ENCODE results near the gene TMEM201.
"Not testable (repeated sequence)": the region's sequence is repeated elsewhere in the genome, so short reads cannot be mapped to it uniquely, and the experiment has no call there.

Gene TMEM201

DNA sequence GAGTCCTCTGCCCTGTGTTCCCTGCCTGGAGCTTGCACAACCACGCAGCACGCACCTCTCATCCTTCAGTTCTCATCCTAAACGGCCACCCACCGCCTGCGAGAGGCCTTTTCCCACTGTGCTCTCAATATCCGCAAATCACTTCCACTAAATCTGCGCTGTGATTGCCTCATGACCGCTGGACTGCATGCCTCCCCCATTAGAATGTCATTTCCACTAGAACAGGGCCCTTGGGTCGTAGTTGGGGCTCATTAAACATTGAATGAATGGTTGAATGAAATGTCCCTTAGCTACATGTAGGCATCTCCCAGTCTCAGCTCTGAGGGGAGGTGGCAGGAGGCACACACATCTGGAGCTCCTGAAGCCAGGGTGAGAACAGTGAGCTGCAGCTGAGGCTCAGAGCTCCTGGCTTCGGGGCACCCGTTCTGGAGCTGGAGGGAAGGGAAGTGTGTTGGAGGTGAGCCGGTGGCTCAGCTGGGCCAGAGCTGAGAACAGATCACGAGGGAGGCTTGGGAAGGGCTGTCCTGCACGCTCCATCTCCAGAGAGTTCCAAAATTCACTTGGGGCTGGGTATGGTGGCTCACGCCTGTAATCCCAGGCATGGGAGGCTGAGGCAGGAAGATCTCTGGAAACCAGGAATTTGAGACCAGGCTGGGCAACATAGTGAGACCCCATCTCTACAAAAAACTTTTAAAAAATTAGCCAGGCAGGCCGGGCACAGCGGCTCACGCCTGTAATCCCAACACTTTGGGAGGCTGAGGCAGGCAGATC, 30.4 kb downstream of the TMEM201 start:
- DNase-seq (ENCODE audit: low read depth in 2 of 3, low spot score in 1 of 3) = no peak

GRCh38 chr1:9621032-9621431, 32.3 kb downstream of the TMEM201 start:
- DNase-seq (ENCODE audit: low read depth in 2 of 3, low spot score in 1 of 3) = no peak

DNA sequence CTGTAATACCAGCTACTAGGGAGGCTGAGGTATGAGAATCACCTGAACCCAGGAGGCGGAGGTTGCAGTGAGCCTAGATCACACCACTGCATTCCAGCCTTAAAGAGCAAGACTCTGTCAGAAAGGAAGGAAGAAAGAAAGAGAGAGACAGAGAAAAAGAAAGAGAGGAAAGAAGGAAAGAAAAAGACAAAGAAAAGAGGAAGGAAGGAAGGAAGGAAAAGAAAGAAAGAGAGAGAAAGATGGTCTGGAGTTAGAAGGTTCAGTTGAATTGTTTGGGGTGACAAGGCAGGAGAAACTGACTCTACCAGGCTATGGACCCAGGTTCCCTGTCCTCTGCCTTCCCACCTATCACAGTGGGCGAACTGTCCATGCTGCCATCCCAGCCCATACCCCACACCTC, 35.4 kb downstream of the TMEM201 start:
- no peak for DNase-seq (ENCODE audit: low read depth in 2 of 3, low spot score in 1 of 3)

GRCh38 chr1:9625030-9625429, 36.3 kb downstream of the TMEM201 start:
- DNase-seq (ENCODE audit: low read depth in 2 of 3, low spot score in 1 of 3) = not testable (repeated sequence)

DNA sequence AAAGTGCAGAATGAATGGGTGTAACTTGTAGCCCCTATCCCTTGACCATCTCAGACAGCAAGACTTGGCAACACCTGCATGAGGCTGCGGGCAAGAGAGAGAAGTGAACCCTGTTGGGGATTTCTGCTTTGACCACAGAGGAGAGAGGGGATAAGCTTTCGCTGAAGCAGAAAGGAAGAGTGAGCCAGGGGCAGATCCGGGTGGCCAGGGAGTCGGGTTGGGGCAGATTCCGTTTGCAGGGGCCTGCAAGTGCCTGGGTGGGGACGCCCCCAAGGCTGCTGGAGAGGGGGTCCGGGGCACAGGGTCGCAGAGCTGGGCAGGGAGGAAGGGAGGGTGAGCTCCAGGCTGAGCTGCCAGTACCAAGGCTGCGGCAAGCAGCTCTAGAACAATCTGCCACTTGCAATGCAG, 37.5 kb downstream of the TMEM201 start:
- no peak for DNase-seq (ENCODE audit: low read depth in 2 of 3, low spot score in 1 of 3)

DNA sequence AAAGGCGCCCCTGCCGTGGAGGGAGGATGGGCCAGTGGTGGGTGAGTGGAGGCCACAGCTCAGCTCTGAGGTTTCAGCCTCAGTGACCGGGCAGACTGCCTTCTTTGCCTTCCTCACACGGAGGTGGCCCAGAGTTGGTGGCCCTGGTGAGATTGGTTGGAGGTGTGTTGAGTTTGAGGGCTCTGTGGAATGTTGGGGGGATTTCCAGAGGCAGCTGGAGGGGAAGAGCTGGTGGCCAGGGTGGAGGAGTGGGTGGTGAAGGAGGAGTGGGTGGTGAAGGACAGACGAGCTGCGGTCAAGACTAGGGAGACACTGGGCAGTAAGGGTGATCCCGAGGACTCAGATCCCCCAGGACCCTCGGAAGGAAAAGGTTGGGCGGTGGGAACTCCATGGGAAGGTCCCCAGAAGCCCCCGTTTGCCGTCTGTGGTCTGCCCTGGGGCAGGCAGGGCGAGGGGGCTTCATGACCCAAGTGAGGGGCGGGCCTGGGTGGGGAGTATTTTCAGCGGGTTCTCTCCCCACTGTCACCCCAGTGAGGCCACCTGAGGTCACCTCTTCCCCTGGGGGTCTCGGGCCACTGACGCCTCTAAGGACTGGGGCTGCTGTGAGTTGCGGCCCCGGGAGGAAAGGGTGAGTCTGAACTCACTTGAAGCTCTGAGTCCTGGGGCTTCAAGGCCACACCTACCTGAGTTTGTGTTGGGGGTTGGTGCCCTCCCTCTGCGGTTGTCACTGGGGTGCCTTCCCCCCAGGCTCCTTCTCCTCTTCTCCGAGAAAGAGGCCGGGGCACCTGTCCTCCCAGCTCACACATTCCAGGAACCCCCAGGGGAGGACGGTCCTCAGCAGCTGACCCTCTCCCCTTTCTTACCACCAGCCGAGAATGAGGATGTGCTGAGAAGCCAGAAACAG, 40.1 kb downstream of the TMEM201 start:
- DNase-seq (ENCODE audit: low read depth in 2 of 3, low spot score in 1 of 3) = peak; percentile 57 to 68 (median 60)

- peak; percentile 61 to 72 (median 65) for DNase-seq (ENCODE audit: low read depth in 2 of 3, low spot score in 1 of 3)
Measured at GRCh38 chr1:9629445-9630201, 40.9 kb downstream of the TMEM201 start.

- DNase-seq (ENCODE audit: low read depth in 2 of 3, low spot score in 1 of 3) = peak in 1 of 3 donors; percentile 8
Measured at GRCh38 chr1:9630331-9631111, 41.8 kb downstream of the TMEM201 start.

- no peak for DNase-seq (ENCODE audit: low read depth in 2 of 3, low spot score in 1 of 3)
Measured at GRCh38 chr1:9631613-9632012, 42.9 kb downstream of the TMEM201 start.

GRCh38 chr1:9633493-9633892, 44.8 kb downstream of the TMEM201 start:
- no peak for DNase-seq (ENCODE audit: low read depth in 2 of 3, low spot score in 1 of 3)

DNA sequence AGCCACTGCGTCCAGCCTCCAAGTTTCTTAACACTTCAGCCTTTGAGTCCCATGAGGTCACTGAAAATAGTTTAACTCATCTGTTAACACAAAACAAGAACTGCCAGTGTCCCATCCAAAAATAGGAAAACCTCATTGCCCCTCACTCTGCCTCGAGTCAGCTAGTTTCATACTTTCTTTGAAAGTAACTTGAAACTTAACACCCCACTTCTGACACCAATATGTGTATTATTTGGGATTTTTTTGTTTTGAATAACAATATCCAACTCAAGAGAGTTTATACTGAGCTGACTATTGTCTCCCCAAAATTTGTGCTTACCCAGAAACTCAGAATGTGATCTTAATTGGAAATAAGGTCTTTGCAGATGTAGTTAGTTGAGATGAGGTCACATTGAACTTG, 45.9 kb downstream of the TMEM201 start:
- no peak for DNase-seq (ENCODE audit: low read depth in 2 of 3, low spot score in 1 of 3)

DNA sequence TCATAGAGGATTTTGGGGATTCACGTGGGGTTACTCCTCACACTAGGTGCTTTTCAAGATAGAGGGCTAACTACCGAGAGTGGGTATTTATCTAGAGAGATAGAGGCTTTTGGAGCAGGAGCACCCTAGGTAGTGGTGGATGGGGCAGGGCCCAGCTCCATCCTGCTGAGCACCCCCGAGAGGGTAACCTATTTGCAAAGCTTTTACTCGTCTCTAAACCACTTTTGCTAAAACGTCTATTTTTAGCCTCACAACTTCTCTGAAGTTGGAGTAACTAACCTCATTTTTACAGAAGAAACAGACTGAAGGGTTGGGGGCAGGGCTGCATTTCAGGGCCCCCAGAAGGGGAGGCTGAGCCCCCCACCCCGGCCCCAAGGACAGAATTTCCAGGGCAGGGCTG, 50.5 kb downstream of the TMEM201 start:
- no peak for DNase-seq (ENCODE audit: low read depth in 2 of 3, low spot score in 1 of 3)

DNA sequence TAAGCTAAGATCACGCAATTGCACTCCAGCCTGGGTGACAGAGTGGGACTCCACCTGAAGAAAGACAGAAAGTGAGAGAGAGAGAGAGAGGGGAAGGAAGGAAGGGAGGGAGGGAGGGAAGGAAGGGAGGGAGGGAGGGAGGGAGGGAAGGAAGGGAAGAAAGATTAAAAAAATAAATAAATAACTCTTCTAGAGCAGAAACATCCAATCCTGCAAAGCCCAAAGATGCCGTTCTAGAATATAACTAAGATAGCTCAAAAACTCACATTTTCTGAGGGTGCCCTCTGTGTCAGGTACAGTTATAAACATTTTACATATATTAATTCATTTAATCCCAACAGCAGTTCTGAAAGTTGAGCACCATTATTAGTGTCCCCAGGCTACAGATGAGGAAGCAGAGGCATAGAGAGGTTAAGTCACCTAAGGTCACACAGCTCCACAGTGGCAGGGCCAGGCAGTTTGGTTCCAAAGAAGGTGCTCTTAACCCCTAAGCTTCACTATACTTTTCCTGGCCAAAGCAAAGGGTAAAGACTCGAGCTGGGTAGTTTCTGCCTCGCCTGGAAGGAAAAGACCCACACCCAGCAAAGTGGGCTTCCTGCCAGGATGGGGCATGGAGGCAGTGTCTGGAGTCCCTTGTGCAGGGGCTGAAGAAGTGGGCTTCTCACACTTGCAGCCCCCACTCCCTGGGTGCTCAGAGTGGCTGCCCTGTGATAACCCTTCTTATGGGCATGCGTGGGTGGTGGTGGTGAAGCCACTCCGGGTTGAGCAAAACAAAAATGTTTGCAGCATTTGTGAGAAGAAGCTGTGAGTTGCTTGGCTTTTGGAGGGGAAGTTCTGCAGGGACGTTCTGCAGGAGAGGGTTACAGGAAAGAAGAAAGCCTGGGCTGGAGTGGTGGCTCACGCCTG, 54.9 kb downstream of the TMEM201 start:
- no peak for DNase-seq (ENCODE audit: low read depth in 2 of 3, low spot score in 1 of 3)

- no peak for DNase-seq (ENCODE audit: low read depth in 2 of 3, low spot score in 1 of 3)
Measured at GRCh38 chr1:9646037-9646436, 57.3 kb downstream of the TMEM201 start.

DNA sequence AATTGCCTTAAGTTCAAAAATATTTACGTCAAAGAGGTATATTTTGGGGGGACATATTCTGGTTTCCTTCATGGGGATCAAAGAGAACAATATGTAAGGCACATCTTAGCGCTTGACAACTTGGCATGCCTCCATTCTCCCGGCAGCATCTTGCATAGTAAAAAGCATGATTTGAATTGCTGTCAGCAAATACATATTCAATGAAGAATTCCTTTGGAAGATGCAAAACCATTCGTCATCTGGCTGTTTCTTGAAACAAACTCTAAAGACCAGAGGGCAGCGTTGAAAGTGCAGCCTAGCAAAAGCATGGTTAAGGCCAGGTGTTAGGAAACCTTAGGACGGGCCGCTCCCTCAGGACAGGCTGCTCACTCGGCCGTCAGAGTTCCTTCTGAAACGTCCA, 59.5 kb downstream of the TMEM201 start:
- no peak for DNase-seq (ENCODE audit: low read depth in 2 of 3, low spot score in 1 of 3)

DNA sequence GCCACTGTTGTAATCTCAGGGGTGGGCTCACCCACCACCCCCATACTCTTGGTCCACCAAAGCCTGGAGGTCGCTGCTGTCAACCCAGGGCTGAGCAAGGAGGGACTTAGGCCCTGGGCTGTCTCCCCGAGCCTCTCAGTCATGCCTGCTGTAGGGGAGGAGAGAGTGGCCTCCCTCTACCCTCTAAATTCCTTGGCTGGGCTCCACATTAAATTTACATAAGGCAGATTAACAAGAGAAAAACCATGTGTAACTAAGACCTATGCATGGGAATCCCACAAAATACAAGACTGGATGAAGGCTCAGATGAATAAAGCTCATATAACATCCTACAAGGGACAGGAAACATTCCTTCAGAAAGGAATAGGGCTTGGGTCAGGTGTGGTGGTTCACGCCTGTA, 61.1 kb downstream of the TMEM201 start:
- no peak for DNase-seq (ENCODE audit: low read depth in 2 of 3, low spot score in 1 of 3)

- DNase-seq (ENCODE audit: low read depth in 2 of 3, low spot score in 1 of 3) = no peak
Measured at GRCh38 chr1:9651220-9651564, 62.5 kb downstream of the TMEM201 start.

GRCh38 chr1:9651565-9652378, 63.1 kb downstream of the TMEM201 start, which contains the start of gene PIK3CD:
Gene PIK3CD (plus strand): TSS chr1:9651731. CDS start chr1:9710456, 58,725 bp downstream.
- no peak for DNase-seq (ENCODE audit: low read depth in 2 of 3, low spot score in 1 of 3)
